Body of pancreas (tissue), 4 donors: ENCODE data around the gene ACER1. TPM values are rescaled to one million over a fixed set of nuclear protein-coding genes. Genes with fewer than 3 reads are reported as not detected.

Source experiments
- ATAC-seq: fragments of 150-250 bp; one replicate; pipeline ENCODE4 v1.9.1; 2016
- DNase-seq, 4 donors: peaks; one replicate each; pipeline ENCODE4 v3.0.0-alpha.2; 2019
- H3K27ac ChIP-seq, 4 donors: fragments of 200-600 bp; sonication (generic); 1 replicate in 3 of 4; 2 replicates in 1 of 4; pipeline versions ENCODE4 v1.5.1 to v1.6.1; 2016 to 2019; ENCODE audit warnings: mild to moderate bottlenecking in 1 of 4, mixed read lengths in 1 of 4, moderate library complexity in 1 of 4
- H3K27me3 ChIP-seq, 2 donors: fragments of 200-600 bp; sonication (generic); one replicate each; pipeline ENCODE4 v1.6.0; 2016; ENCODE audit warnings: mild to moderate bottlenecking in 1 of 2
- H3K36me3 ChIP-seq, 2 donors: fragments of 200-600 bp; sonication (generic); replicated peaks in 1 of 2; 2 replicates each; pipeline ENCODE4 v1.5.1; 2016; ENCODE audit warnings: low read depth in 2 of 2; ENCODE audit not compliant: insufficient read depth in 1 of 2
- H3K4me1 ChIP-seq: fragments of 200-600 bp; sonication (generic); one replicate; pipeline ENCODE4 v1.6.0; 2016
- H3K4me3 ChIP-seq, 2 donors: fragments of 200-600 bp; sonication (generic); 1 replicate in 1 of 2; 2 replicates in 1 of 2; pipeline ENCODE4 v1.5.1; 2016 to 2019
- H3K9me3 ChIP-seq, 3 donors: fragments of 200-600 bp; sonication (generic); 1 replicate in 2 of 3; 2 replicates in 1 of 3; pipeline ENCODE4 v1.5.1; 2016
- POLR2A ChIP-seq, 3 donors: fragments of 450-650 bp; IDR thresholded peaks; one replicate each; pipeline ENCODE4 v1.6.1; 2016; ENCODE audit warnings: antibody characterized with exemption in 3 of 3, mild to moderate bottlenecking in 2 of 3
- WGBS, 2 donors: methylation state at CpG; one replicate each; pipeline ENCODE4 v1.1.5; 2017; 5-methylcytosine and 5-hydroxymethylcytosine counted together
- intact Hi-C: fragments of 100-400 bp; cut with DNase I; formaldehyde crosslinking; loops from one replicate; pipeline ENCODE4 v1.15.1; 2023
- total RNA-seq, 2 donors: library from RNA; depleted of rRNA; stranded (reverse); fragments of >200 nt; gene quantifications; one replicate each; pipeline ENCODE4 v1.1.0, GENCODE V29; 2016
- TF ChIP-seq, protein P1 (sequence below), 7 experiments: fragments of 450-650 bp in 4 of 7; fragments of 200-600 bp in 3 of 7; sonication (generic) in 3 of 7; IDR thresholded peaks; one replicate each; pipeline ENCODE4 v1.5.1; 2016 to 2019; ENCODE audit warnings: antibody characterized with exemption in 7 of 7

Gene ACER1
- total RNA-seq, 2 donors from 2014 or later: not detected

DNA sequence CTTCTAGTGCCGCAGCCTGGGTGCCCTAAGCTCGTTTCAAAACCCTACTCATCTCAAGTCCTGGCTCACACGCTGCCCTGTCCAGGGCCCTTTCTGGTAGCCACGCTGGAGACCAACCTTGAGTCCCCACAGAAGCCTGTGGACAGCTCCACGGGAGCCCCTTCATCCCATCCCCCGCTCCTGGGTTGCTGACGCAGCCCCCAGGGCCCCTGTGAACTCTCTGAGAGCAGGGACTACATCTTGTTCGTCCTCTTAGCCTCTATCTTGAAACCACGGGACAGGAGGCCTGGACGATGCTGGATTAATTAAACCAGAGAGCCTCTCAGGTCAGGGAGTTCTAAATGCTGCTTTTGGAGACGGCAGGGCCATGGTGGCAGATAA, 61.0 kb downstream of the ACER1 start:
- ATAC-seq (no peak), DNase-seq (no peak)
- intact Hi-C loops: no loop called here
- Histone ChIP-seq H3K4me1 (peaks cover 74% of the 10 kb centered on the region), H3K4me3 (no peak overlapping the region), H3K27ac (peak overlapping the region; percentile 50 to 91 (median 78)), H3K9me3 (no peaks in the 10 kb centered on the region), H3K27me3 (no peaks in the 10 kb centered on the region), H3K36me3 (peaks cover 0 to 2% of the 10 kb centered on the region in 2 donors)
- WGBS, 2 donors: 43 to 57% methylated on average over 11 of the region's 11 CpGs
- TF ChIP-seq, protein P1, sequence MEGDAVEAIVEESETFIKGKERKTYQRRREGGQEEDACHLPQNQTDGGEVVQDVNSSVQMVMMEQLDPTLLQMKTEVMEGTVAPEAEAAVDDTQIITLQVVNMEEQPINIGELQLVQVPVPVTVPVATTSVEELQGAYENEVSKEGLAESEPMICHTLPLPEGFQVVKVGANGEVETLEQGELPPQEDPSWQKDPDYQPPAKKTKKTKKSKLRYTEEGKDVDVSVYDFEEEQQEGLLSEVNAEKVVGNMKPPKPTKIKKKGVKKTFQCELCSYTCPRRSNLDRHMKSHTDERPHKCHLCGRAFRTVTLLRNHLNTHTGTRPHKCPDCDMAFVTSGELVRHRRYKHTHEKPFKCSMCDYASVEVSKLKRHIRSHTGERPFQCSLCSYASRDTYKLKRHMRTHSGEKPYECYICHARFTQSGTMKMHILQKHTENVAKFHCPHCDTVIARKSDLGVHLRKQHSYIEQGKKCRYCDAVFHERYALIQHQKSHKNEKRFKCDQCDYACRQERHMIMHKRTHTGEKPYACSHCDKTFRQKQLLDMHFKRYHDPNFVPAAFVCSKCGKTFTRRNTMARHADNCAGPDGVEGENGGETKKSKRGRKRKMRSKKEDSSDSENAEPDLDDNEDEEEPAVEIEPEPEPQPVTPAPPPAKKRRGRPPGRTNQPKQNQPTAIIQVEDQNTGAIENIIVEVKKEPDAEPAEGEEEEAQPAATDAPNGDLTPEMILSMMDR (IDR thresholded peaks at IDR 0.05): no peak
- TF ChIP-seq POLR2A (IDR thresholded peaks at IDR 0.05): no peak

DNA sequence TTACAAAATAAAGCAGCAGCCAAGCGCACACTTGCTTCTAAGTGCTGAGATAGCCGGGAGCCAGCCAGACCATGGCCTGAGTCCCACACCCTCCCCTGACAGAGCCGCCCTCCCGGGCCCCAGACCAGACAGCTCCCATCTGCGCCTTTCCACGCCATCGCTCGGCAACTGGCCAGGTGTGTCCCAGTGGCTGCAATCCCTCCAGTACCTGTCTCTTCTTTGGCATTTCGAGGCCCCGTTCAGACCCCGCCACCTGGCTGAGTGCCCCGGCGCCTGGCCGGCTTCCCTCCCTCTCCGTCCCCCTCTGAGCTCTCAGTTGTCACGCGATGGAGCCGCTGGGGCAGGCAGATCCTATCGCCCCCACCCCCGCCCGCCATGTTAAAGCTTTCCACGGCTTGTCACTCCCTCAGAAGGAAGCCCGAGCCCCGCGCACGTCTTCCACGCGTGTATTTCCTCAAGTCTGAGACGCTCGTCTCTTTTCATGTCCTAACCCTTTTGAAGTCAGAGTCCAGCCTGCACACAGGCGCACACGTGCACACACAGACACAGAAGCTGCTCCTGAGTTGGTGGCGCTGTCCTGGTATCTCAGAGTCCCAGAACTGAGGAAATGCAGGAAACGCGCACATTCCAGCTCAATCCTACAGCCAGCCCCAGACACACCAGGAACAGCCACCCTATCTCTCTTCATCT, 61.5 kb downstream of the ACER1 start:
- intact Hi-C loops: no loop called here
- peak; percentile 40 for ATAC-seq

DNA sequence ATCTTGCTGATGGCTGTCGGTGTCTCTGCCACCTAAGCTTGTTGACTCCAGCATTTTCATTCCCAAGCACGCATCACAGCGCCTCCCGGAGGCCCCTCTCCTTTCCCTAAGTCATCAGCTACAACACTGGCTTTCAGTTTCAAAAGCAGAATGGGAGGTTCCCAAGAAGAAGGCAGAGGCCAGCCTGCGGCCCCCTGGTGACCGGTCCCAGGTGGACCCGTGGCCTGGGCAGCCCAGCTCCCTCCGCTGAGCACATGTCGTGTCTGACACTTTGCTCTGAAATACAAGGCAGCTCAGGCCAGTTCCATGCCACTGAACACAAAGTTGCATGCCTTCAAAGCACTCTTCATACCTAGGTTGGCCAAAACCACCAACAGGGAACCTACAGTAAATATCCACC, 62.2 kb downstream of the ACER1 start:
- no peak for TF ChIP-seq POLR2A (IDR thresholded peaks at IDR 0.05)
- TF ChIP-seq, protein P1 (IDR thresholded peaks at IDR 0.05): no peak
- Histone ChIP-seq H3K9me3 (no peaks in the 10 kb centered on the region), H3K4me1 (peaks cover 62% of the 10 kb centered on the region), H3K4me3 (no peak overlapping the region), H3K27me3 (no peaks in the 10 kb centered on the region), H3K36me3 (peaks cover 0 to 2% of the 10 kb centered on the region in 2 donors), H3K27ac (peak overlapping the region; percentile 50 to 91 (median 78))
- no peak for DNase-seq
- intact Hi-C loops: no loop called here
- ATAC-seq: no peak
- WGBS, 2 donors: 42 to 47% methylated on average over 8 to 9 of the region's 9 CpGs

More for the DNA sequence above, 61.5 kb downstream of the ACER1 start:
- peaks cover 69% of the 10 kb centered on the region for H3K4me1 ChIP-seq
- TF ChIP-seq, protein P1 (IDR thresholded peaks at IDR 0.05): no peak
- peak in 1 of 3 donors; percentile 10 for TF ChIP-seq POLR2A (IDR thresholded peaks at IDR 0.05)
- 12 to 13% methylated on average over 25 to 35 of the region's 35 CpGs for WGBS, 2 donors
- DNase-seq: peak; percentile 71 to 81 (median 78)
- H3K27me3 ChIP-seq: no peaks in the 10 kb centered on the region
- peaks cover 0 to 2% of the 10 kb centered on the region in 2 donors for H3K36me3 ChIP-seq
- no peaks in the 10 kb centered on the region for H3K9me3 ChIP-seq
- peak overlapping the region; percentile 50 to 91 (median 78) for H3K27ac ChIP-seq
- no peak overlapping the region for H3K4me3 ChIP-seq

DNA sequence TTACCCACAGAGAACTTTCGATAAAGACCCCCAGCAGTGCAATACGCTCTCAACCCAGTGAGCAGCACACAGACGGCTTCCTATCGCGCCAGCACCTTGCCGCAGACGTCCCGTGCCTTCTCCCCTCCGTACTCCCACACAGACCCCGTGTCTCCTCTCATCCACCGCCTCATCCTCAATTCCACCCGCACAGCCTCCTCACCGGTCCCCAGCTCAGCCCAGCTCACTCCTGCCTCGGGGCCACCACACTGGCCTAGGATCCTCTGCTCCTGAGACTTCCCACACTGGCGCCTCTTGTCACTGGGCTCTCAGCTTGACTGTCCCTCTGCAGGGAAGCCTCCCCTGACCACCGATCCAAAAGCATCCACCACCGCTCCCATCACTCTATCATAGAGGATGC, 62.6 kb downstream of the ACER1 start:
- H3K36me3 ChIP-seq: peaks cover 0 to 2% of the 10 kb centered on the region in 2 donors
- H3K9me3 ChIP-seq: no peaks in the 10 kb centered on the region
- no peak for ATAC-seq
- intact Hi-C loops: no loop called here
- H3K27ac ChIP-seq: peak overlapping the region in 3 of 4 donors; percentile 65 to 91 (median 90)
- no peak overlapping the region for H3K4me3 ChIP-seq
- no peak for DNase-seq
- H3K4me1 ChIP-seq: peaks cover 60% of the 10 kb centered on the region
- H3K27me3 ChIP-seq: no peaks in the 10 kb centered on the region
- no peak for TF ChIP-seq POLR2A (IDR thresholded peaks at IDR 0.05)
- TF ChIP-seq, protein P1 (IDR thresholded peaks at IDR 0.05): no peak
- WGBS, 2 donors: 92 to 93% methylated on average over 17 of the region's 17 CpGs
